ENCODE data around the gene WFDC1.

Gene WFDC1

GRCh38 chr16:84306564-84306963, 11.9 kb downstream of the WFDC1 start:
- TF ChIP-seq, protein P1, sequence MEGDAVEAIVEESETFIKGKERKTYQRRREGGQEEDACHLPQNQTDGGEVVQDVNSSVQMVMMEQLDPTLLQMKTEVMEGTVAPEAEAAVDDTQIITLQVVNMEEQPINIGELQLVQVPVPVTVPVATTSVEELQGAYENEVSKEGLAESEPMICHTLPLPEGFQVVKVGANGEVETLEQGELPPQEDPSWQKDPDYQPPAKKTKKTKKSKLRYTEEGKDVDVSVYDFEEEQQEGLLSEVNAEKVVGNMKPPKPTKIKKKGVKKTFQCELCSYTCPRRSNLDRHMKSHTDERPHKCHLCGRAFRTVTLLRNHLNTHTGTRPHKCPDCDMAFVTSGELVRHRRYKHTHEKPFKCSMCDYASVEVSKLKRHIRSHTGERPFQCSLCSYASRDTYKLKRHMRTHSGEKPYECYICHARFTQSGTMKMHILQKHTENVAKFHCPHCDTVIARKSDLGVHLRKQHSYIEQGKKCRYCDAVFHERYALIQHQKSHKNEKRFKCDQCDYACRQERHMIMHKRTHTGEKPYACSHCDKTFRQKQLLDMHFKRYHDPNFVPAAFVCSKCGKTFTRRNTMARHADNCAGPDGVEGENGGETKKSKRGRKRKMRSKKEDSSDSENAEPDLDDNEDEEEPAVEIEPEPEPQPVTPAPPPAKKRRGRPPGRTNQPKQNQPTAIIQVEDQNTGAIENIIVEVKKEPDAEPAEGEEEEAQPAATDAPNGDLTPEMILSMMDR (IDR thresholded peaks at IDR 0.05; ENCODE audit: control insufficient read depth, extremely low read depth, insufficient read depth) = no peak
- DNase-seq (ENCODE audit: low read depth) = no peak
- H3K4me3 ChIP-seq (ENCODE audit: low read depth, low read length) = no peak overlapping the region

DNA sequence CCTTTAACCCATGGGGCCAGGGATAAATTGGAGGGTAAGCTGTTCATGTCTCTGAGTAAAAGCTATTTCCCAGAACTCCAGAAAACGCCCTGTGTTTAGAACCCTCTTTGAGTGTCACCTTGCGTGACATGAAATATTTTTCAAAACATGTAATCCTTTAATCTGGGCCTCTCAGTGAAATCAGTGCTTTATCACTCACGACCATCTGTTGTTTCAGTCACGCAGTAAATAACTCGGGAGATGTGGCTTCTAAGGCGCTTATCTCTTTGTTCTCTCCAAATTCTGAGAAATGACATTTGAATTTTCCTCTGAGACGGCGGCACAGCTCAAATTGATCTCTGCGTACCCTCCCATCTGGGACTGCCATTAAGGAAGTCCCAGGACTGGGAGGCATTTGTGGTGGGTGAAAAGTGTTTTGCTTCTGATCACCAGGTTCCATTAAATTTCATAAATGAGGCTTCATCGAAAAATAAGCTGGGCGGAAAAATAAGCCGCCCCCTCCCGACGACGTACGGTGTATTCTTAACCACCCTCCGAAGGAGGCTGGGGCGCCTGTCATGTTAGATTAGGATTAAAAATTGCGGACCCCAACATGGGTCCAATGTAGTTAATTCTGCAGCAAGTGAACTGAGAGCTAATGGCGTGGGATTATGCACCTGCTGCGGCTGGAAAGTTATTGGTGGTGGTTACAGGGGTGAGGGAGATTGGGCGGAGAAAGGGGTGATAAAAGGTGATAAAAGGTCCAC, 12.7 kb downstream of the WFDC1 start:
- H3K4me3 ChIP-seq (ENCODE audit: low read depth, low read length) = no peak overlapping the region
- no peak for DNase-seq (ENCODE audit: low read depth)

DNA sequence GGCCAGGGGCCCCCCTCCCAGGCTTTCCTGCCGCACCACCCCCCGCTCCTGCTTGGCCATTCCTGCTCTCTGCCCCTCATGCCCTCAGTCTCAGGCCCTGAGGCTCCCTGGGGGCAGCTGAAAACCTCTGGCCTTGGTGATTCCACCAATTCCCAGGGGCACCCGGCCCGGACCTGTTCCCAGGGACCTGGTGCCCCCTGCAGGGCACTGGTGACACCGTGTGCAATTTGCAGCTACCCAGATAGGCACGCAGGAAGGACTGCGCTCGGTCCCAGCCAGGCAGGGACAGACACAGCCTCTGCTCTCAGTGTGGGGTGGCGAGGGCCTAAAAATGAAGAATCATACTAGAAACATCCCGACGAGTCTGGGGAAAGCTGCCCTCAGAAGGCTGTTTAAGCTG, 13.4 kb downstream of the WFDC1 start:
- TF ChIP-seq, protein P1 (IDR thresholded peaks at IDR 0.05; ENCODE audit: control insufficient read depth, extremely low read depth, insufficient read depth) = peak; percentile 51
- no peak for DNase-seq (ENCODE audit: low read depth)
- no peak overlapping the region for H3K4me3 ChIP-seq (ENCODE audit: low read depth, low read length)

More for the DNA sequence above, 12.7 kb downstream of the WFDC1 start:
- TF ChIP-seq, protein P1 (IDR thresholded peaks at IDR 0.05; ENCODE audit: control insufficient read depth, extremely low read depth, insufficient read depth) = no peak

- no peak for DNase-seq (ENCODE audit: low read depth)
- no peak overlapping the region for H3K4me3 ChIP-seq (ENCODE audit: low read depth, low read length)
- TF ChIP-seq, protein P1 (IDR thresholded peaks at IDR 0.05; ENCODE audit: control insufficient read depth, extremely low read depth, insufficient read depth) = no peak
These were observed 16.0 kb downstream of the WFDC1 start for GRCh38 chr16:84310642-84311041.

- TF ChIP-seq, protein P1 (IDR thresholded peaks at IDR 0.05; ENCODE audit: control insufficient read depth, extremely low read depth, insufficient read depth) = no peak
- no peak overlapping the region for H3K4me3 ChIP-seq (ENCODE audit: low read depth, low read length)
- no peak for DNase-seq (ENCODE audit: low read depth)
These were observed 18.2 kb downstream of the WFDC1 start for GRCh38 chr16:84312783-84313382.

- TF ChIP-seq, protein P1 (IDR thresholded peaks at IDR 0.05; ENCODE audit: control insufficient read depth, extremely low read depth, insufficient read depth) = no peak
- no peak for DNase-seq (ENCODE audit: low read depth)
- H3K4me3 ChIP-seq (ENCODE audit: low read depth, low read length) = no peak overlapping the region
These were observed 19.2 kb downstream of the WFDC1 start for GRCh38 chr16:84313921-84314320.
